ENCODE measurements around the gene MYL9. TPM values are rescaled to one million over a fixed set of nuclear protein-coding genes. Genes with fewer than 3 reads are reported as not detected.

MYL9 gene
- total RNA-seq, 1 donor from 2014 or later, result 246 TPM

DNA sequence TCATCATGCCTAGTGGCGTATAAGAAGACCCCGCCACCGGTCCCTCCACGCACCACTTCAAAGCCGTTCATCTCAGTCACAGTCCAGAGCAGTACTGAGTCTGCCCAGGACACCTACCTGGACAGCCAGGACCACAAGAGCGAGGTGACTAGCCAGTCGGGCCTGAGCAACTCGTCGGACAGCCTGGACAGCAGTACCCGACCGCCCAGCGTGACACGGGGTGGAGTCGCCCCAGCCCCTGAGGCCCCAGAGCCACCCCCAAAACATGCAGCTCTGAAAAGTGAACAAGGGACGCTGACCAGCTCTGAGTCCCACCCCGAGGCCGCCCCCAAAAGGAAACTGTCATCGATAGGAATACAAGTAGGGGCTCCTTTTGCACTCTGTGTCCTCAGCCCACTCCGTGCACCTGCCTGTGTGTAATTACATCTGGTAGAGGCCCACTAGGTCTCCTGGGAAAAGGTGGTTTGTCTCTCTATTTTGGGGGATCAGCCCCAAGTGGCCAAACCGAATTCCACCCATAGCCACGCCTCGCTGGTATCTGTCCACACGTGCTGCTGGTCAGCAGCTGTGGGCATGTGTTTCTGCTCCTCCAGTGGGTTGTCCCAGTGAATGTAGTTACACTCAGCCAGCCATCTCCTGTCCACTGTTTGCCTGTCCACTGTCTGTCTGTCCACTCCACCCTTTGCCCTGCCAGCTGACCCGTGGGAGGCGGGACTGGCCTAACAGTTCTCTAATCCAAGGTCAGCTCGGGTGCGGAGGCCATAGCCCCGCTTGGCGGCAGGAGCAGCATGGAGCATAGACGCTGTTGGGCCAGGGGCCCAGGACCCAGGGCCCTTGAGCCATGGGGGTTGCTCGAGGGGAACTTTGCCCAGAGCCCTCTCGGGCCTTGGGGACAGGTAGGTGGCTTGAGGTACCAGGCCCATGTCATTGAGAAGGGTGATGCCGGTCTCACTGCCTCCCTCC lies 44.3 kb upstream of the MYL9 start:
- peaks cover 0 to 49% of the 10 kb centered on the region in 2 donors for H3K36me3 ChIP-seq
- H3K9me3 ChIP-seq, result no peaks in the 10 kb centered on the region
- peaks cover 38% of the 10 kb centered on the region for H3K4me1 ChIP-seq
- no peak overlapping the region for H3K27ac ChIP-seq
- intact Hi-C loops (cut with DNase I), result no loop called here
- H3K4me3 ChIP-seq, result no peak overlapping the region
- no peak for DNase-seq (ENCODE audit: extremely low spot score in 2 of 2)
- TF ChIP-seq CTCF (IDR thresholded peaks at IDR 0.05), result no peak
- TF ChIP-seq POLR2A (IDR thresholded peaks at IDR 0.05), result no peak
- no peak for TF ChIP-seq POLR2AphosphoS5 (IDR thresholded peaks at IDR 0.05; ENCODE audit: insufficient read depth in 1 of 2, low read depth in 1 of 2)
- no peaks in the 10 kb centered on the region for H3K27me3 ChIP-seq

DNA sequence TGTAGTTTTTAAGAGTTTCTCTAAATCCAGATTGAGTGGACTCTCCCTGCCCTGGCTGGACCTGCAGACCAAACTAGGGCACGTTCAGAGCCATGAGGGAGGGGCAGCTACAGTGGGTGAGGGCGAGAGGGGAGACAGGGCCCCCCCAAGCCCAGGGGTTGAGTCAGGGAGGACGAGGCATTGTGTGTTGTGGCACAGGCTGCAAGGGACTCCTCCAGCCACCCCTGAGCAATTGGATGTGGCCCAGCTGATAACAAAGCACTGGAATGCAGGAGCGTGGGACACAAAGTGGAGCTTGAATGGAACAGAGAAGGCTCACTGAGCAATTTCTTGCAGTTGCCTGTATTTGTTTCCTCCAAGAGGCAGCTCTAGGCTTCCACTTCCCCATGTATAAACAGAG lies 43.5 kb upstream of the MYL9 start:
- Histone ChIP-seq H3K4me3 (no peak overlapping the region), H3K4me1 (peaks cover 30% of the 10 kb centered on the region), H3K27me3 (no peaks in the 10 kb centered on the region), H3K36me3 (peaks cover 0 to 58% of the 10 kb centered on the region in 2 donors), H3K9me3 (no peaks in the 10 kb centered on the region), H3K27ac (no peak overlapping the region)
- TF ChIP-seq POLR2A (IDR thresholded peaks at IDR 0.05) (no peak), POLR2AphosphoS5 (IDR thresholded peaks at IDR 0.05; ENCODE audit: insufficient read depth in 1 of 2, low read depth in 1 of 2) (no peak), CTCF (IDR thresholded peaks at IDR 0.05) (no peak)
- intact Hi-C loops (cut with DNase I), result no loop called here
- no peak for DNase-seq (ENCODE audit: extremely low spot score in 2 of 2)

DNA sequence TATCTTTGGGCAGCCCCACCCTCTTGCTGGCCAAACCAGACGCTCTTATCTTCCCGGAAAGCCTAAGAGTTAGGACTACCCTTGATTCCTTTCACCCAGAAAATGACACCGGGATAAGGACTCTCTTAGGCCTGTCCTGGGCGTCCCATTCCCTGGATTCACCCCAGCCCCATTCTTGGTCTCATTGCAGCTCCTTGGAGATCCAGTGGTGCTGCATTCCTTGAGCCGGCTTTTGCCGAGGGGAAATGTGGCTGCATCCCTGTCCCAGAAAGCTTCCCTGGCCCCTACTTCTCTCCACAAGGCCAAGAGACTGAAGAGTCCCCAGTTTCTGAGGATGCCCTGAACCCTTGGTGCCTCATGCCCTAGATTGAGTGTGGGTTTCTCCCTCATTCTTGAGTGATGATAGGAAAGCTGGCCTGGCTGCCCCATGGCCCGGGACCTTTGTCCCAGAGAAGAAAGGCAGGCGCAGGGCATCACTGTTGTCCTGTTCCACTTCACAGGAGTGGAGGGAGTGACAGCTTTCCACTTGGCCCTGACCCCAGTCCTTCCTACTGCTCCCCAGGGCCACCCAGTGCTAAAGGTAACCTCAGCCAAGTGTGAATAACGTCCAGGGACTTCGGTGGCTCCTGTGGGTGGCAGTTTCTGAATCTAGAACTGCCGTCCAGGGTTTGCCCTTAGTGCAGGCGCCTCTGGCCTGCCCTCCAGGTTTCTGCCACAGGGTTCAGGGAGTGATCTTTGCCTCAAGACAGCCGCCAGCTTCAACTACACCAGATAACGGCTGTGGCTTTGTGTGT lies 42.7 kb upstream of the MYL9 start:
- no peak for TF ChIP-seq POLR2AphosphoS5 (IDR thresholded peaks at IDR 0.05; ENCODE audit: insufficient read depth in 1 of 2, low read depth in 1 of 2)
- TF ChIP-seq POLR2A (IDR thresholded peaks at IDR 0.05), result no peak
- no peak for TF ChIP-seq CTCF (IDR thresholded peaks at IDR 0.05)
- no peaks in the 10 kb centered on the region for H3K9me3 ChIP-seq
- DNase-seq (ENCODE audit: extremely low spot score in 2 of 2), result no peak
- no peak overlapping the region for H3K27ac ChIP-seq
- intact Hi-C loops (cut with DNase I), result no loop called here
- no peak overlapping the region for H3K4me3 ChIP-seq
- no peaks in the 10 kb centered on the region for H3K27me3 ChIP-seq
- peaks cover 0 to 59% of the 10 kb centered on the region in 2 donors for H3K36me3 ChIP-seq
- peaks cover 23% of the 10 kb centered on the region for H3K4me1 ChIP-seq

DNA sequence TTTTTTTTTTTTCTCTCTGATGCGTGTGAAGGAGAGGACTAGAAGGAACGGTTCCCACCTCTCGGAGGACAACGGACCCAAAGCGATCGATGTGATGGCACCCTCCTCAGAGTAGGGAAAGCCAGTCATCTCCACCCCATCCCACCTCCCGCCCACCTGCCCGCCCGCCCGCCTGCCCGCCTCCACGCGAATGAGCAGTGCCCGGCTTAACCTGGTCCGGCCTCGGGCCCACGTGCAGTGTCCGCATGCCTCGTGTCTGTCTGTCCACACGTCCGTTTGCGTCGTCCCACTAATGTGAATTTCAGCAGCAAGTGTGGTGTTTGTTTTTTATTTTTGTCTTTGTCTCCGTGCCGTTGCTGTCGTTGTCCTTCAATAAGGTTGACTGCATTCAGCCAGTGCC lies 42.1 kb upstream of the MYL9 start:
- H3K27ac ChIP-seq, result no peak overlapping the region

More for the DNA sequence above, 42.1 kb upstream of the MYL9 start:
- no peaks in the 10 kb centered on the region for H3K9me3 ChIP-seq
- DNase-seq (ENCODE audit: extremely low spot score in 2 of 2), result no peak
- no peak overlapping the region for H3K4me3 ChIP-seq
- peaks cover 0 to 63% of the 10 kb centered on the region in 2 donors for H3K36me3 ChIP-seq
- H3K4me1 ChIP-seq, result peaks cover 16% of the 10 kb centered on the region
- intact Hi-C loops (cut with DNase I), result no loop called here
- no peak for TF ChIP-seq POLR2AphosphoS5 (IDR thresholded peaks at IDR 0.05; ENCODE audit: insufficient read depth in 1 of 2, low read depth in 1 of 2)
- no peak for TF ChIP-seq POLR2A (IDR thresholded peaks at IDR 0.05)
- no peak for TF ChIP-seq CTCF (IDR thresholded peaks at IDR 0.05)
- no peaks in the 10 kb centered on the region for H3K27me3 ChIP-seq

All from vagina (tissue), 2 donors.